Adrenal gland (tissue), 5 donors: ENCODE results near the gene GLIS2.
"Not testable (repeated sequence)": the region's sequence is repeated elsewhere in the genome, so short reads cannot be mapped to it uniquely, and the experiment has no call there.

ENCODE experiments used
- CTCF ChIP-seq, 6 experiments: fragments of 450-650 bp in 4 of 6; fragments of 200-600 bp in 2 of 6; sonication (generic) in 1 of 6; IDR thresholded peaks; 1 replicate in 5 of 6; 2 replicates in 1 of 6; pipeline versions ENCODE4 v1.5.1 to v1.8.0; 2016 to 2021; ENCODE audit warnings: antibody characterized with exemption in 6 of 6, mild to moderate bottlenecking in 2 of 6, moderate library complexity in 1 of 6
- POLR2A ChIP-seq, 2 donors: fragments of 450-650 bp; IDR thresholded peaks; one replicate each; pipeline ENCODE4 v1.6.1; 2017; ENCODE audit warnings: antibody characterized with exemption in 2 of 2, mild to moderate bottlenecking in 2 of 2, moderate library complexity in 1 of 2
- donor health status: DM: no; HTN: no; CAD: no.

GRCh38 chr16:4344300-4344982 lies 28.6 kb downstream of the GLIS2 start:
- TF ChIP-seq POLR2A, CTCF (IDR thresholded peaks at IDR 0.05): not testable (repeated sequence)
